HCT116 (cell line): ENCODE data around the gene TNFSF13. TPM values are rescaled to one million over a fixed set of nuclear protein-coding genes. Genes with fewer than 3 reads are reported as not detected.

ENCODE experiments used
- ATAC-seq: fragments of 200-7000 bp; cut with Tn5 transposase; 2 replicates; pipeline ENCODE4 v1.9.1; 2020; ENCODE audit warnings: mild to moderate bottlenecking, moderate library complexity
- BruUV-seq: library from RNA; stranded (reverse); fragments of 400-500 nt; replicated peaks from 2 replicates; lab custom pipeline; 2021; lab: Mats Ljungman, UMichigan
- CTCF ChIA-PET: fragments of 300-600 bp; sonication (Branson Sonifier 250); formaldehyde crosslinking; loops from one replicate; lab custom pipeline; 2021; ENCODE audit warnings: antibody characterized with exemption; lab: Charles Lee
- POLR2A ChIA-PET: fragments of 300-600, 350-600 bp; sonication (Branson Sonifier 250); formaldehyde crosslinking; loops from one replicate; lab custom pipeline; 2021; ENCODE audit warnings: antibody characterized with exemption; lab: Charles Lee
- RAD21 ChIA-PET, 2 experiments: fragments of 300-600 bp; sonication (Branson Sonifier 250); formaldehyde crosslinking; loops; one replicate each; lab custom pipeline; 2023; ENCODE audit warnings: low total read pairs in 2 of 2; ENCODE audit not compliant: uncharacterized antibody in 2 of 2, unreplicated experiment in 2 of 2, low non-redundant PET in 1 of 2; lab: Charles Lee
- DNase-seq: peaks from one replicate; pipeline ENCODE4 v3.0.0-alpha.2; 2010; ENCODE audit warnings: low read depth, low spot score
- H2AFZ ChIP-seq: fragments of 200-600 bp; shearing (Covaris generic), sonication (generic); 2 replicates; pipeline ENCODE4 v1.6.1; 2017; ENCODE audit warnings: low read depth, mixed run types, mixed read lengths, antibody characterized with exemption, low read length; ENCODE audit not compliant: poor library complexity, severe bottlenecking
- H3K27ac ChIP-seq: 2 replicates; pipeline ENCODE4 v1.5.1; 2012; ENCODE audit warnings: low read depth, low read length
- H3K27me3 ChIP-seq: fragments of 200-600 bp; sonication (generic); 2 replicates; pipeline ENCODE4 v1.6.1; 2016; ENCODE audit warnings: mixed run types, low read length, mixed read lengths; ENCODE audit not compliant: insufficient read depth
- H3K36me3 ChIP-seq, 2 experiments: fragments of 200-500 bp in 1 of 2; fragments of 200-600 bp in 1 of 2; sonication (Bioruptor generic) in 1 of 2; sonication (generic) in 1 of 2; 2 replicates each; pipeline versions ENCODE4 v1.5.1 to v1.6.1; 2014 to 2016; ENCODE audit warnings: low read length in 2 of 2, inconsistent platforms in 1 of 2, mixed read lengths in 1 of 2, mixed run types in 1 of 2; ENCODE audit not compliant: insufficient read depth in 2 of 2, control insufficient read depth in 1 of 2
- H3K4me1 ChIP-seq, 2 experiments: fragments of 200-600 bp in 1 of 2; sonication (generic) in 1 of 2; 2 replicates each; pipeline versions ENCODE4 v1.5.1 to v1.6.1; 2012 to 2017; ENCODE audit warnings: low read length in 2 of 2, inconsistent platforms in 1 of 2, mild to moderate bottlenecking in 1 of 2, mixed read lengths in 1 of 2, mixed run types in 1 of 2, moderate library complexity in 1 of 2; ENCODE audit not compliant: insufficient read depth in 2 of 2, control insufficient read depth in 1 of 2
- H3K4me2 ChIP-seq: fragments of 200-600 bp; sonication (generic); 2 replicates; pipeline ENCODE4 v1.6.1; 2017; ENCODE audit warnings: mixed run types, low read length, mixed read lengths
- H3K4me3 ChIP-seq, 2 experiments: fragments of 200-600 bp in 1 of 2; sonication (generic) in 1 of 2; replicated peaks in 1 of 2; 2 replicates each; pipeline ENCODE4 v1.5.1; 2011 to 2016; ENCODE audit warnings: low read length in 2 of 2, control low read depth in 1 of 2, low read depth in 1 of 2, mild to moderate bottlenecking in 1 of 2, mixed read lengths in 1 of 2, mixed run types in 1 of 2
- H3K79me2 ChIP-seq: fragments of 200-600 bp; sonication (generic); 2 replicates; pipeline ENCODE4 v1.6.1; 2017; ENCODE audit warnings: mild to moderate bottlenecking, mixed run types, low read length, moderate library complexity, mixed read lengths; ENCODE audit not compliant: insufficient read depth
- H3K9ac ChIP-seq: fragments of 200-600 bp; sonication (generic); 2 replicates; pipeline ENCODE4 v1.6.1; 2016; ENCODE audit warnings: low read length, mixed read lengths
- H3K9me2 ChIP-seq: fragments of 200-600 bp; sonication (generic), shearing (Covaris generic); 2 replicates; pipeline ENCODE4 v1.6.1; 2017; ENCODE audit warnings: mixed run types, mild to moderate bottlenecking, moderate library complexity; ENCODE audit not compliant: insufficient read depth
- H3K9me3 ChIP-seq, 2 experiments: fragments of 200-500 bp in 1 of 2; fragments of 200-600 bp in 1 of 2; sonication (Bioruptor generic) in 1 of 2; sonication (generic) in 1 of 2; 2 replicates each; pipeline ENCODE4 v1.6.1; 2014 to 2017; ENCODE audit warnings: low read length in 2 of 2, mixed read lengths in 2 of 2, inconsistent platforms in 1 of 2, low read depth in 1 of 2, mild to moderate bottlenecking in 1 of 2, mixed run types in 1 of 2, moderate library complexity in 1 of 2; ENCODE audit not compliant: control insufficient read depth in 1 of 2, insufficient read depth in 1 of 2
- H4K20me1 ChIP-seq: fragments of 200-600 bp; sonication (generic), shearing (Covaris generic); 2 replicates; pipeline ENCODE4 v1.6.1; 2017; ENCODE audit warnings: mixed run types, mild to moderate bottlenecking, moderate library complexity; ENCODE audit not compliant: insufficient read depth
- CTCF ChIP-seq, 3 experiments: fragments of 200-600 bp in 1 of 3; sonication (generic) in 1 of 3; IDR thresholded peaks in 2 of 3; conservative IDR thresholded peaks in 1 of 3; 2 replicates each; pipeline ENCODE4 v1.5.1; 2012 to 2017; ENCODE audit warnings: low read depth in 2 of 3, low read length in 2 of 3, antibody characterized with exemption in 1 of 3, borderline replicate concordance in 1 of 3, control low read depth in 1 of 3, mild to moderate bottlenecking in 1 of 3, mixed read lengths in 1 of 3, mixed run types in 1 of 3, moderate library complexity in 1 of 3; ENCODE audit not compliant: insufficient read depth in 1 of 3
- EZH2phosphoT487 ChIP-seq: fragments of 200-600 bp; IDR thresholded peaks from 2 replicates; pipeline ENCODE4 v1.6.1; 2018; ENCODE audit warnings: antibody characterized with exemption, borderline replicate concordance
- FOSL1 ChIP-seq: IDR thresholded peaks from 2 replicates; pipeline ENCODE4 v1.6.1; 2012; ENCODE audit warnings: low read depth
- JUND ChIP-seq: IDR thresholded peaks from 2 replicates; pipeline ENCODE4 v1.6.1; 2012
- RAD21 ChIP-seq: IDR thresholded peaks from 2 replicates; pipeline ENCODE4 v1.6.1; 2012; ENCODE audit warnings: low read depth, mild to moderate bottlenecking
- REST ChIP-seq: IDR thresholded peaks from 2 replicates; pipeline ENCODE4 v1.6.1; 2012; ENCODE audit warnings: low read depth
- SIN3A ChIP-seq: IDR thresholded peaks from 2 replicates; pipeline ENCODE4 v1.6.1; 2012; ENCODE audit warnings: low read depth
- TCF7L2 ChIP-seq: IDR thresholded peaks from 2 replicates; pipeline ENCODE4 v1.7.0; 2011; ENCODE audit warnings: borderline replicate concordance, inconsistent platforms; ENCODE audit not compliant: insufficient read depth, insufficient read length; ENCODE audit errors: extremely low read depth
- ZBTB33 ChIP-seq: IDR thresholded peaks from 2 replicates; pipeline ENCODE4 v1.6.1; 2011; ENCODE audit warnings: mild to moderate bottlenecking, low read length, moderate library complexity; ENCODE audit not compliant: insufficient replicate concordance; ENCODE audit errors: extremely low read depth
- ZFX ChIP-seq: fragments of 450-650 bp; IDR thresholded peaks from 2 replicates; pipeline ENCODE4 v1.6.1; 2017
- intact Hi-C: fragments of 100-400 bp; cut with micrococcal nuclease; formaldehyde crosslinking; loops from 2 replicates; pipeline ENCODE4 v1.10.0; 2022
- total RNA-seq: library from RNA; stranded (reverse); gene quantifications from one replicate; pipeline ENCODE4 v1.2.1, GENCODE V29; 2021; ENCODE audit not compliant: unreplicated experiment

The TNFSF13 gene
- total RNA-seq, 1 experiment from 2014 or later, result 0.71 TPM

GRCh38 chr17:7577327-7578199 lies 19.0 kb downstream of the TNFSF13 start:
- no TSS peak for BruUV-seq
- 0 out of 2 replicates have a peak overlapping the region, but pooled peaks have one; percentile 2 for H3K4me2 ChIP-seq

More at GRCh38 chr17:7577327-7578199, 19.0 kb downstream of the TNFSF13 start:
- ChIA-PET RAD21 (no interaction called here), CTCF (interaction anchor here (0.6 kb wide), 1 partner anchor 110 kb away, joined by 3 read pairs; the partner anchor contains the start of gene TP53), POLR2A (no interaction called here)
- peaks cover 73% of the 10 kb centered on the region for H3K79me2 ChIP-seq
- DNase-seq (no peak), ATAC-seq (no peak)
- no peaks in the 10 kb centered on the region for H3K9me2 ChIP-seq
- H3K9ac ChIP-seq, result no peak overlapping the region; the same call in 1 of the 2 replicates
- no peaks in the 10 kb centered on the region for H3K9me3 ChIP-seq
- no peak for TF ChIP-seq JUND
- no peak for TF ChIP-seq CTCF (IDR thresholded peaks at IDR 0.05 in 2 of 3, conservative IDR thresholded peaks at IDR 0.05 in 1 of 3; ENCODE audit: borderline replicate concordance in 1 of 3, insufficient read depth in 1 of 3, low read depth in 2 of 3, low read length in 2 of 3)
- TF ChIP-seq TCF7L2, result no peak
- TF ChIP-seq ZBTB33, result no peak
- TF ChIP-seq EZH2phosphoT487, result no peak
- TF ChIP-seq RAD21, result no peak
- no peak for TF ChIP-seq SIN3A
- no peak for TF ChIP-seq ZFX
- no peak for TF ChIP-seq FOSL1
- no peak for TF ChIP-seq REST
- intact Hi-C loops, result no loop called here
- peaks cover 35% of the 10 kb centered on the region; the same call in 1 of the 2 replicates for H4K20me1 ChIP-seq
- H3K27me3 ChIP-seq, result no peaks in the 10 kb centered on the region
- no peak overlapping the region for H2AFZ ChIP-seq
- H3K27ac ChIP-seq, result no peak overlapping the region
- H3K4me3 ChIP-seq, result no peak overlapping the region
- H3K4me1 ChIP-seq, result peaks cover 6 to 70% of the 10 kb centered on the region in 2 experiments; a peak in 3 of 4 replicates
- H3K36me3 ChIP-seq, result peaks cover 33 to 61% of the 10 kb centered on the region in 2 experiments
